IPS DF 6.9 (cell line): ENCODE results near the gene CDC14A.

Experiments
- DNase-seq: peaks from one replicate; pipeline ENCODE4 v3.0.0-alpha.2; 2013; ENCODE audit warnings: low read depth, low spot score
- H3K27ac ChIP-seq: one replicate; pipeline ENCODE4 v1.5.1; 2013; ENCODE audit warnings: low read length, control low read depth
- H3K27me3 ChIP-seq: 2 replicates; pipeline ENCODE4 v1.6.1; 2013; ENCODE audit warnings: mild to moderate bottlenecking, low read length; ENCODE audit not compliant: control insufficient read depth, insufficient read depth
- H3K36me3 ChIP-seq: 2 replicates; pipeline ENCODE4 v1.6.1; 2013; ENCODE audit warnings: low read length; ENCODE audit not compliant: control insufficient read depth, insufficient read depth
- H3K4me1 ChIP-seq: 2 replicates; pipeline ENCODE4 v1.6.1; 2013; ENCODE audit warnings: low read length; ENCODE audit not compliant: control insufficient read depth, insufficient read depth
- H3K4me3 ChIP-seq: 2 replicates; pipeline ENCODE4 v1.5.1; 2013; ENCODE audit warnings: mild to moderate bottlenecking, low read length
- H3K9me3 ChIP-seq: 2 replicates; pipeline ENCODE4 v1.6.1; 2013; ENCODE audit warnings: low read length, inconsistent platforms; ENCODE audit not compliant: control insufficient read depth, insufficient read depth
- WGBS: extraction: QIAGEN DNeasy Blood & Tissue Kit; methylation state at CpG from one replicate; pipeline ENCODE4 v1.1.7; 2013; ENCODE audit warnings: mixed read lengths, missing lambda C conversion rate; ENCODE audit not compliant: insufficient read length, insufficient coverage; 5-methylcytosine and 5-hydroxymethylcytosine counted together

The CDC14A gene

DNA sequence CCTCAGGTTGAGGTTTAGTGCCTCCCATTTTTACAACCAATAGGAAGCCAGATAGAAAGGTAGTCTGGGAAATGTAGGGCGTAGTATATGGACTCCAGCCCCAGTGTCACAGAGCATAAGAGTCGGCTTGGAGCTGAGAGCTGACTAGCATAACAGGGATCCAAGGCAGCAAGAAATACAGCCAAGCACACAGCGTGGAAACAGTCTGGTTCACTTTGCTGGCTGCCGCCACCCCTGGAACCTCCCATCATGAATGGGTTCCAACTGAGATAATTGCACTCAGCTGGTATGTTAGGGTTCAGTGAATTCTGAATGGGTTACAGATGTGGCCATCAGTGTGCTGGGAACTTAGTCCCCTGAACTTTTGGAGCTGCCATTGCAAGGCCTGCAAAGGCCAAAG lies 108.9 kb downstream of the CDC14A start:
- no peak for DNase-seq
- Histone ChIP-seq H3K36me3 (no peaks in the 10 kb centered on the region), H3K4me1 (peaks cover 11% of the 10 kb centered on the region; the same call in 1 of the 2 replicates), H3K9me3 (no peaks in the 10 kb centered on the region), H3K27me3 (no peaks in the 10 kb centered on the region), H3K4me3 (no peak overlapping the region), H3K27ac (no peak overlapping the region)
- no CpG with 5 or more reads among the region's 4 CpGs for WGBS

DNA sequence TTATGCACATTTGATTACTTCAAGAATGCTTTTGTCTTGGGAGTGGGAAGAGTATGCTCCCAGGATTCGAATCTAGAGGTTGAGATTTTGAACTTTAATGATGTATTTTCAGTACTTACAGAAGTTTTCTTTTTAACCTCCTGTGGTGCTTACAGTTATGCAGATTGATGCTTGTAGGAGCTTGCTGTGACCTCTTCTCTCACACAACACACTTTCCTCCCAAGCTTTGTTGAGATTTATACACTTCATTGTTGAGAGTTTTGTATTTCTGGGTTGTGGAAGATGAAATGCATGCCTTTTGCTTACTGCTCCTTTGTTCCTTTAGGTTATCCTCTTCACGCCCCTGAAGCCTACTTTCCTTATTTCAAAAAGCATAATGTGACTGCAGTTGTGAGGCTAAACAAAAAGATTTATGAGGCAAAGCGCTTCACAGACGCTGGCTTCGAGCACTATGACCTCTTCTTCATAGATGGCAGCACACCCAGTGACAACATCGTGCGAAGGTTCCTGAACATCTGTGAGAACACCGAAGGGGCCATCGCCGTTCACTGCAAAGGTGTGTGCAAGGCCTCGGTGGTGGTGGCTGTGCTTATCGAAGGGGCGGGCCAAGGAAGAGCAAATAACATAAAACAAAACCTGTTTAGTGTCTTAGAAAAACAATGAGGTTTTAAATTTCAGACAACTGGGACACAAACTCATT lies 110.2 kb downstream of the CDC14A start:
- WGBS, result no CpG with 5 or more reads among the region's 13 CpGs
- H3K4me3 ChIP-seq, result no peak overlapping the region
- H3K36me3 ChIP-seq, result no peaks in the 10 kb centered on the region
- no peak for DNase-seq
- no peaks in the 10 kb centered on the region for H3K27me3 ChIP-seq
- no peaks in the 10 kb centered on the region for H3K9me3 ChIP-seq
- peak overlapping the region; percentile 12 for H3K27ac ChIP-seq
- peaks cover 11% of the 10 kb centered on the region; the same call in 1 of the 2 replicates for H3K4me1 ChIP-seq

DNA sequence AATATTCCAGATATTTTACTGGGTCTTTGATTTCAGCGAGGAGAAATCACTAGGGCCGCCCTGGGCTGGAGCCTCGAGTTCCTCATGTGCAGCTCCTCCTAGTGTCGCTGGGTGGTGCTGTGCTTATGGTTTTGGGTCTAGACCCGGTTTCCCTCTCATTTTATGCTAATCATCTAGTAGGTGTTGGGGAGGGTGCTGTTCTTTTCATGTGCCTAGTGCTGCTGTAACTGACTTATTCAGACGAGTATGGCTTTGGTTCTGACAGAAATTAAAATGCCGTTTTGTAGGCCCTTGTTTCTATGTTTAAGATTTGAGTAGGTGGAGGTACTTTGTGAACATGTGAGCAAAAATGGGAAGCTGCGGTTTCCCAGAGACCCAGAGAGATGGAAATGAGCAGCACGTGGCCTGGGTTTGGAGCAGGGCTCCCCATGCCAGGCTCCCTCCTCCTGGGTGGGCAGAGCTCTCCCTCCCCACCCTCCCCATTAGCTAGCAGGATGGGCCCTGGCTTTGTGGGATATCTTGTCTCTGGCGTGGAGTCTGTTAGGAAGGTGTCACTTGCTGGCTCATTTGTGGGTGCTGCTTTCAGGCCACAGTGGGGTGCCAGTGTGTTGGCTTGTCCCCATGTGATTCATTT lies 111.6 kb downstream of the CDC14A start:
- Histone ChIP-seq H3K36me3 (no peaks in the 10 kb centered on the region), H3K9me3 (no peaks in the 10 kb centered on the region), H3K4me1 (peaks cover 11% of the 10 kb centered on the region; the same call in 1 of the 2 replicates), H3K27me3 (no peaks in the 10 kb centered on the region), H3K27ac (no peak overlapping the region), H3K4me3 (no peak overlapping the region)
- DNase-seq, result no peak
- WGBS, result no CpG with 5 or more reads among the region's 10 CpGs

DNA sequence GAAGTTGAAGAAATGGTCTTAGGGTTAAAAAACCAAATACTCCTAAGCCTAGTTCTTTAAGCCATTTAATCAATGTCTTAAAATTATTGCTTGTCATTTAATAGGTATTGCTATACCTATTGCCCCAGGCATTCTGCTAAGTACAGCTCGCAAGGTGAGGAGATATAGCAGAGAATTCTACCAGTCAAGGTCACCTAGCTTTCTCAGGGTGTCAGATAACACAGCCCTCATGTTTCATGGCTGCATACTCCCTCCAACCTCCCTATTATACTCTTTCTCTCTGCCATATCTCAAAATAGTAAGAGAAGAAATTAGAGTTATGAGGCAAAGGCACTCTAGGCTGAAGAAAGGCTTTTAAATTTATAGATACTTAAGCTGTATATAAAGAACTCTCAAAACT lies 117.3 kb downstream of the CDC14A start:
- H3K9me3 ChIP-seq, result no peaks in the 10 kb centered on the region
- WGBS, result no CpG with 5 or more reads among the region's 1 CpG
- no peak overlapping the region for H3K4me3 ChIP-seq
- no peaks in the 10 kb centered on the region for H3K4me1 ChIP-seq
- H3K36me3 ChIP-seq, result no peaks in the 10 kb centered on the region
- H3K27ac ChIP-seq, result no peak overlapping the region
- no peaks in the 10 kb centered on the region for H3K27me3 ChIP-seq
- no peak for DNase-seq

DNA sequence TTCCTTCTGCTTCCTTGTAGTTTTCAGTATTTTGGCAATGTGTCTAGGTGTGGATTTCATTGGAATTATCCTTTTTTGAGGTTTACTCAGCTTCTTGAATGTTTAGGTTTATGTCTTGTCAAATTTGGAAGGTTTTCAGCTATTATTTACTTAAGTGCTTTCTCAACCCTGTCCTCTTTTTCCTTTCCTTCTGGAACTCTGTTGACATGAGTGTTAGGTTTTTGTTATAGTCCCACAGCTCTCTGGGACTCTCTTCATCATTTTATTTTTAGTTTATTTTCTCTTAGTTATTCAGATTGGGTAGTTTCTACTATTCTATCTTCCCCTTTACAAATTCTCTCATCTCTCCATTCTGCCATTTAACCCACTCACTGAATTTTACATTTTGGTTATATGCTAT lies 122.5 kb downstream of the CDC14A start:
- Histone ChIP-seq H3K27me3 (no peaks in the 10 kb centered on the region), H3K9me3 (no peaks in the 10 kb centered on the region)

DNA sequence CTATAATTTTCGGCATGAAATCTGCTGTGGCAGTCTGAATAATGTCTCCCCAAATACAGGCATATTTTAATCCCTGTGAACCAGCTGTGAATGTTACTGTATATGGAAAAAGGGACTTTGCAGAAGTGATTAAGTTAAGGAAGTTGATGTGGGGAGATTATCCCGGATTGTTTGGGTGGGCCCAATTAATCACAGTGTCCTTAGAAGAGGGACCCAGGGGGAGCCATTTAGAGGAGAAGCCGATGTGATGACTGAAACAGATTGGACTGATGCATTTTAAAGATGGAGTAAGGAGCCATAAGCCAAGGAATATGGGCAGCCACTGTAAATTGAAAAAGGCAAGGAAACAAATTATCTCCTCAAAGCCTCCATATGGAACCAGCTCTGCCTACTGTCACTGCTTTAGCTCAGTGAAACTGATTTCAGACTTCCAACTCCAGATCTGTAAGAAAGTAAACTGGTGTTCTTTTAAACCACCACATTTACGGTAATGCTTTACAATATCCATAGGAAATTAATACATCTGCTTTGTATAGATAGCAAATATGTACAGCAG lies 124.5 kb downstream of the CDC14A start:
- H3K4me1 ChIP-seq, result no peaks in the 10 kb centered on the region
- H3K27me3 ChIP-seq, result no peaks in the 10 kb centered on the region
- H3K9me3 ChIP-seq, result no peaks in the 10 kb centered on the region
- no peak overlapping the region for H3K4me3 ChIP-seq
- no peaks in the 10 kb centered on the region for H3K36me3 ChIP-seq
- WGBS, result no CpG with 5 or more reads among the region's 4 CpGs
- H3K27ac ChIP-seq, result no peak overlapping the region
- no peak for DNase-seq

More for the DNA sequence above, 122.5 kb downstream of the CDC14A start:
- Histone ChIP-seq H3K4me1 (no peaks in the 10 kb centered on the region), H3K27ac (no peak overlapping the region), H3K4me3 (no peak overlapping the region), H3K36me3 (no peaks in the 10 kb centered on the region)
- DNase-seq, result no peak

DNA sequence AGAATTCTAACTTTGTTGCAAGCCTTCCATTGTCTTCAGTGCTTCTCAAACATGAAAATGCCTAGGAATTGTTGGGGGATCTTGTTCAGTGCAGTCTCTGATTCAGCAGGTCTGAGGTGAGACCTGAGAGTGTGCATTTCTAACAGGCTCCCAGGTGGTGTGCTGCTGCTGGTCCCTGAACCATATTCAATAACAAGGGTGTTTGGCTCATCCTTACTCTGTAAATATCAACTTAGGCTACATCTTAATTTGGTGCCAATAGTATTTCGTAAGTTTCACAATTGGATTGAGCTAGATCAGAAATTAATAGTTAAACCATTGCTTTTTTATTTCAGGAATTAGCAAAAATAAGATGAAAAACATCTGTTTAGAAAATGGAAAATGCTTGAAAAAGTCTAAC lies 126.5 kb downstream of the CDC14A start:
- H3K4me1 ChIP-seq, result no peaks in the 10 kb centered on the region
- H3K9me3 ChIP-seq, result no peaks in the 10 kb centered on the region
- H3K27ac ChIP-seq, result no peak overlapping the region
- H3K4me3 ChIP-seq, result no peak overlapping the region
- no peaks in the 10 kb centered on the region for H3K27me3 ChIP-seq
- WGBS, result no CpG with 5 or more reads among the region's 1 CpG
- no peak for DNase-seq
- no peaks in the 10 kb centered on the region for H3K36me3 ChIP-seq

DNA sequence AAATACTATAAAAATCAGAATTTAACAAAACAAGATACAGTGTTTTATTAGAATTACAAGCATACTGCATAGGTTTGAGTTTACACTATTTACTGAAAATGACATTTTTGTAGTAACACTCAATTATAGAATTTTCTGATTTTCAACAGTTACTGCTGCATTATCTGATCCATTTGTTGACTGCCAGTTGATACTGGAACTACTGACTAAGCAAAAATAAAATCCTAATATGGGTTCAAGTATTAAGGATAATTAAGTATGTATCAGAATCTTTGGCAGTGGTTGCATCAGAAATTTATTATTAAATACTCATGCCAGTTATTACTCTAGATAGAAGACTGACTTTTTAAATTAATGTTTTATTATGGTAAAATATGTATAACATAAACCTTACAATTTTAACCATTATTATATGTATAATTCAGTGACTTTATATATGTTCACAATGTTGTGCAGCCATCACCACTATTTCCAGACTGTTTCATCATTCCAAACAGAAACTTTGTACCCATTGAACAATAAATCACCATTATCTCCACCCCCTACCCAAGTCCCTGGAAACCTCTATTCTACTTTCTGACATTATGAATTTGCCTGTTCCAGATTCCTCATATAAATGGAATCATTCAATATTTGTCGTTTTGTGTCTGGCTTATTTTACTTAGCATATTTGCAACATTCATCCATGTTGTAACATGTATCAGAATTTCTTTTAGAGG lies 127.5 kb downstream of the CDC14A start:
- no peak overlapping the region for H3K4me3 ChIP-seq
- no peaks in the 10 kb centered on the region for H3K36me3 ChIP-seq
- no CpG with 5 or more reads among the region's 1 CpG for WGBS
- H3K27ac ChIP-seq, result no peak overlapping the region
- H3K27me3 ChIP-seq, result no peaks in the 10 kb centered on the region
- DNase-seq, result no peak
- H3K9me3 ChIP-seq, result no peaks in the 10 kb centered on the region
- no peaks in the 10 kb centered on the region for H3K4me1 ChIP-seq

DNA sequence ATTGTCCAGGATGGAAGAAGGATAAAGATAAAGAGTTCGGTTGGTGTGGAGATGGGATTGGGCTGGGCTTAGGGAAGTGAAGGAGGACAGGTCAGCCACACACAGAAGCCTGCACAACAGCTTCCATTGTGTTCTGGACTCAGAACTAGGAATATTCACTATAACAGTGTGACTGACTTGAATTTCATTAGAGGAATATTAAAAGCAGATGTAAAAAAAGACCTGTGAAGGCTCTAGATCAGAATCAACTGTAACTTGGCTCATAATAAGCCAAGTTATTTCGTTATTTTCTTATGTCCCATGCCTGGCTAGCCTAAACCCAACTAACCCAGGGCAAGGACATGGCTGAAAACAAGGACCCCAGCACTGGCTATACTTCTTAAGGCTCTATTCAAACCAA lies 129.0 kb downstream of the CDC14A start:
- DNase-seq, result no peak
- Histone ChIP-seq H3K4me1 (no peaks in the 10 kb centered on the region), H3K27ac (no peak overlapping the region), H3K4me3 (no peak overlapping the region), H3K27me3 (no peaks in the 10 kb centered on the region), H3K9me3 (no peaks in the 10 kb centered on the region), H3K36me3 (no peaks in the 10 kb centered on the region)
- WGBS, result 100% methylated on average over 1 of the region's 2 CpGs

DNA sequence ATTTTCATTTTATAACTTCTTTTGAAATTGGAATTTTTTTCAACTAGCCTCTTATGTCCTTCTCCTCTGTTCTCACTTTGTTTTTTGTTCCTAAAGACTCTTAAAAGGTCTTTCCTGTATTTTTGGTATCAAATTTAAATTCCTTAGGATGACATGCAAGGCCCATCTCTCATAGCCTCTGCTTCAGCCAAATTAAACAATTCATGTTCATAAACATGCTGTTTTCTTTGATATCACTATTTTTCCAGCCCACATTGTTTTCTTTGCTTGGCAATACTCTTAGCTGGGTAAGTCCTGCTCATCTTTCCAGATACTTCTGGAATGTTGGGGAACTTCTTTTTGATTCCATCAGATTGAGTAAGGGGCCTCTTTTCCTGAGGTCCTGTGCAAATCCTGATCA lies 129.9 kb downstream of the CDC14A start:
- no peak overlapping the region for H3K4me3 ChIP-seq
- H3K4me1 ChIP-seq, result no peaks in the 10 kb centered on the region
- no peaks in the 10 kb centered on the region for H3K27me3 ChIP-seq
- DNase-seq, result no peak
- no peaks in the 10 kb centered on the region for H3K36me3 ChIP-seq
- H3K27ac ChIP-seq, result no peak overlapping the region
- no peaks in the 10 kb centered on the region for H3K9me3 ChIP-seq
